Measurements from ENCODE around the gene OR5B12. TPM values are rescaled to one million over a fixed set of nuclear protein-coding genes. Genes with fewer than 3 reads are reported as not detected.

The OR5B12 gene
- total and polyA plus RNA-seq, 2 of the 4 experiments (the other 2 are of a cell fraction), result not detected

DNA sequence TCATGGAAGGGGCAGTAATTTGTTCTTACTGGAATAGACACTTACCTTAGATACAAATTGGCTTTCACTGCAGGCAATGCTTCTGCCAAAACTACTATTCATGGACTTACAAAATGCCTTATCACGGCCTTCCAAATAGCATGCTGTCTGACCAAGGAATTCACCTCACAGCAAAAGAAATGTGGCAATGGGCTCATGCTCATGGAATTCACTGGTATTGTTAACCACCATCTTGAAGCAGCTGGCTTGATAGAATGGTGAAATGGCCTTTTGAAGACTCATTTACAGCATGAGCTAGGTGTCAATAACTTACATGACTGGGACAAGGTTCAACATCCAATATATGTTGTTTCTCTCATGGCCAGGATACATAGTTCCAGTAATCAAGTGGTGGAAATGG is 43.9 kb upstream of the OR5B12 start:
- H3K79me1 ChIP-seq (ENCODE audit: low read depth in 1 of 2, low read length in 2 of 2), result no peaks in the 10 kb centered on the region
- H4K91ac ChIP-seq (ENCODE audit: insufficient read depth, low read depth, low read length), result no peak overlapping the region
- H2AFZ ChIP-seq (replicated peaks; ENCODE audit: low read length, poor library complexity), result no peak overlapping the region
- no peak overlapping the region for H3K18ac ChIP-seq (ENCODE audit: low read depth, low read length)
- BruUV-seq (replicated peaks), result no TSS peak
- H3K4me2 ChIP-seq (ENCODE audit: low read depth, low read length), result no peak overlapping the region
- no peak for DNase-seq
- dilution Hi-C loops (cut with HindIII; ENCODE audit: low sequenced_read_pairs, unreplicated experiment), result no loop called here
- no peak overlapping the region for H3K4me3 ChIP-seq (ENCODE audit: insufficient read depth, low read depth, low read length)
- POLR2A ChIA-PET (ENCODE audit: unreplicated experiment), result no interaction called here
- no peak overlapping the region for H3K14ac ChIP-seq (replicated peaks; ENCODE audit: low read depth, low read length)
- no peak overlapping the region for H2AK9ac ChIP-seq (replicated peaks; ENCODE audit: low read depth, low read length, poor library complexity)
- H2AK5ac ChIP-seq (ENCODE audit: low read depth, low read length), result no peak overlapping the region
- H2BK20ac ChIP-seq (ENCODE audit: low read depth, low read length), result no peak overlapping the region
- intact Hi-C loops (cut with micrococcal nuclease), result no loop called here
- WGBS, 2 experiments (ENCODE audit: extremely low coverage in 2 of 2, insufficient read length in 1 of 2), result no CpG with 5 or more reads among the region's 1 CpG
- H3K36me3 ChIP-seq (ENCODE audit: control insufficient read depth, insufficient read depth, low read length), result no peaks in the 10 kb centered on the region
- no peaks in the 10 kb centered on the region; the same call in 1 of the 2 replicates for H3K9me3 ChIP-seq (ENCODE audit: control insufficient read depth, insufficient read depth, low read length)
- no peak overlapping the region for H3K27ac ChIP-seq (ENCODE audit: insufficient read depth, low read length)
- no peak overlapping the region for H4K8ac ChIP-seq (ENCODE audit: low read depth in 2 of 2, low read length in 2 of 2)
- H3K4me1 ChIP-seq (ENCODE audit: control insufficient read depth, insufficient read depth, low read length), result no peaks in the 10 kb centered on the region
- no peak overlapping the region for H3K56ac ChIP-seq (ENCODE audit: extremely low read depth, insufficient read depth, low read length)
- in situ Hi-C loops (cut with MboI; ENCODE audit: low sequenced_read_pairs), result no loop called here
- H3K27me3 ChIP-seq (ENCODE audit: control insufficient read depth, insufficient read depth, low read length), result no peaks in the 10 kb centered on the region
- CTCF ChIA-PET, result no interaction called here
- H2BK120ac ChIP-seq (ENCODE audit: low read depth, low read length), result no peak overlapping the region
- no peak overlapping the region for H2BK15ac ChIP-seq (ENCODE audit: low read depth, low read length)
- no peak overlapping the region for H2BK5ac ChIP-seq (ENCODE audit: low read depth, low read length, poor library complexity, severe bottlenecking)
- no peak overlapping the region for H3K9ac ChIP-seq (ENCODE audit: low read depth, low read length)
- H4K5ac ChIP-seq (ENCODE audit: low read depth, low read length), result no peak overlapping the region
- no peaks in the 10 kb centered on the region for H4K20me1 ChIP-seq (ENCODE audit: insufficient read depth, low read length)
- no peaks in the 10 kb centered on the region for H3K9me1 ChIP-seq (ENCODE audit: insufficient read depth, low read length)
- TF ChIP-seq RFX5 (IDR thresholded peaks at IDR 0.05; ENCODE audit: low read depth, low read length) (no peak), MXI1 (IDR thresholded peaks at IDR 0.05; ENCODE audit: borderline replicate concordance, low read depth, low read length) (no peak), MAFK (IDR thresholded peaks at IDR 0.05; ENCODE audit: low read depth, low read length) (no peak), NFE2L2 (IDR thresholded peaks at IDR 0.05; ENCODE audit: low read depth, low read length) (no peak), CEBPB (IDR thresholded peaks at IDR 0.05; ENCODE audit: low read depth, low read length) (no peak), FOS (IDR thresholded peaks at IDR 0.05; ENCODE audit: low read depth, low read length) (no peak), RAD21 (IDR thresholded peaks at IDR 0.05; ENCODE audit: low read length) (no peak), POLR2A (IDR thresholded peaks at IDR 0.05; ENCODE audit: low read depth, low read length) (no peak), BHLHE40 (IDR thresholded peaks at IDR 0.05; ENCODE audit: low read depth, low read length) (no peak), CHD1 (IDR thresholded peaks at IDR 0.05; ENCODE audit: low read depth, low read length) (no peak), SMC3 (IDR thresholded peaks at IDR 0.05; ENCODE audit: low read depth, low read length) (no peak), RCOR1 (IDR thresholded peaks at IDR 0.05; ENCODE audit: insufficient replicate concordance, low read length) (no peak), MAZ (IDR thresholded peaks at IDR 0.05; ENCODE audit: borderline replicate concordance, low read depth, low read length) (no peak)
- TF ChIP-seq, protein P1, sequence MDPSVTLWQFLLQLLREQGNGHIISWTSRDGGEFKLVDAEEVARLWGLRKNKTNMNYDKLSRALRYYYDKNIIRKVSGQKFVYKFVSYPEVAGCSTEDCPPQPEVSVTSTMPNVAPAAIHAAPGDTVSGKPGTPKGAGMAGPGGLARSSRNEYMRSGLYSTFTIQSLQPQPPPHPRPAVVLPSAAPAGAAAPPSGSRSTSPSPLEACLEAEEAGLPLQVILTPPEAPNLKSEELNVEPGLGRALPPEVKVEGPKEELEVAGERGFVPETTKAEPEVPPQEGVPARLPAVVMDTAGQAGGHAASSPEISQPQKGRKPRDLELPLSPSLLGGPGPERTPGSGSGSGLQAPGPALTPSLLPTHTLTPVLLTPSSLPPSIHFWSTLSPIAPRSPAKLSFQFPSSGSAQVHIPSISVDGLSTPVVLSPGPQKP (IDR thresholded peaks at IDR 0.05; ENCODE audit: borderline replicate concordance, low read depth, low read length), result no peak
- TF ChIP-seq, protein P2, sequence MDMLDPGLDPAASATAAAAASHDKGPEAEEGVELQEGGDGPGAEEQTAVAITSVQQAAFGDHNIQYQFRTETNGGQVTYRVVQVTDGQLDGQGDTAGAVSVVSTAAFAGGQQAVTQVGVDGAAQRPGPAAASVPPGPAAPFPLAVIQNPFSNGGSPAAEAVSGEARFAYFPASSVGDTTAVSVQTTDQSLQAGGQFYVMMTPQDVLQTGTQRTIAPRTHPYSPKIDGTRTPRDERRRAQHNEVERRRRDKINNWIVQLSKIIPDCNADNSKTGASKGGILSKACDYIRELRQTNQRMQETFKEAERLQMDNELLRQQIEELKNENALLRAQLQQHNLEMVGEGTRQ (IDR thresholded peaks at IDR 0.05; ENCODE audit: low read depth, low read length), result no peak
- TF ChIP-seq, protein P3, sequence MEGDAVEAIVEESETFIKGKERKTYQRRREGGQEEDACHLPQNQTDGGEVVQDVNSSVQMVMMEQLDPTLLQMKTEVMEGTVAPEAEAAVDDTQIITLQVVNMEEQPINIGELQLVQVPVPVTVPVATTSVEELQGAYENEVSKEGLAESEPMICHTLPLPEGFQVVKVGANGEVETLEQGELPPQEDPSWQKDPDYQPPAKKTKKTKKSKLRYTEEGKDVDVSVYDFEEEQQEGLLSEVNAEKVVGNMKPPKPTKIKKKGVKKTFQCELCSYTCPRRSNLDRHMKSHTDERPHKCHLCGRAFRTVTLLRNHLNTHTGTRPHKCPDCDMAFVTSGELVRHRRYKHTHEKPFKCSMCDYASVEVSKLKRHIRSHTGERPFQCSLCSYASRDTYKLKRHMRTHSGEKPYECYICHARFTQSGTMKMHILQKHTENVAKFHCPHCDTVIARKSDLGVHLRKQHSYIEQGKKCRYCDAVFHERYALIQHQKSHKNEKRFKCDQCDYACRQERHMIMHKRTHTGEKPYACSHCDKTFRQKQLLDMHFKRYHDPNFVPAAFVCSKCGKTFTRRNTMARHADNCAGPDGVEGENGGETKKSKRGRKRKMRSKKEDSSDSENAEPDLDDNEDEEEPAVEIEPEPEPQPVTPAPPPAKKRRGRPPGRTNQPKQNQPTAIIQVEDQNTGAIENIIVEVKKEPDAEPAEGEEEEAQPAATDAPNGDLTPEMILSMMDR (conservative IDR thresholded peaks at IDR 0.05; ENCODE audit: low read depth, low read length), result no peak
- no peak for ATAC-seq (ENCODE audit: low read depth)
- H3K4ac ChIP-seq (ENCODE audit: low read depth, low read length), result no peak overlapping the region
- no peak overlapping the region for H3K23ac ChIP-seq (ENCODE audit: low read depth, low read length)

Measured in IMR-90 (cell line).